ENCODE data around the gene MAML3. TPM values are rescaled to one million over a fixed set of nuclear protein-coding genes. Genes with fewer than 3 reads are reported as not detected.

The MAML3 gene
- polyA plus RNA-seq, 1 donor (not counting 4 experiments of a cell fraction or from before 2014, with no cell fraction given) = 0.68 TPM

GRCh38 chr4:139861471-139861870 lies 292.5 kb downstream of the MAML3 start:
- Histone ChIP-seq H3K4me1 (ENCODE audit: control insufficient read depth, extremely low read depth, insufficient read depth, low read length) (peaks cover 2% of the 10 kb centered on the region), H3K9ac (ENCODE audit: control insufficient read depth, extremely low read depth, insufficient read depth, low read length) (no peak overlapping the region), H3K9me1 (ENCODE audit: control insufficient read depth, extremely low read depth, insufficient read depth, low read length) (no peaks in the 10 kb centered on the region), H4K20me1 (ENCODE audit: control insufficient read depth, extremely low read depth, insufficient read depth, low read length) (no peaks in the 10 kb centered on the region), H3K36me3 (ENCODE audit: control insufficient read depth in 2 of 2, extremely low read depth in 1 of 2, insufficient read depth in 2 of 2, low read length in 2 of 2) (no peaks in the 10 kb centered on the region), H3K27me3 (ENCODE audit: control insufficient read depth, extremely low read depth, insufficient read depth, low read length) (no peaks in the 10 kb centered on the region), H3K27ac (ENCODE audit: control insufficient read depth, insufficient read depth, low read length) (no peak overlapping the region), H2AFZ (ENCODE audit: control insufficient read depth, low read length) (no peak overlapping the region), H3K4me3 (ENCODE audit: control insufficient read depth in 2 of 3, extremely low read depth in 1 of 3, insufficient read depth in 2 of 3, low read depth in 1 of 3, low read length in 3 of 3) (no peak overlapping the region), H3K9me3 (ENCODE audit: control insufficient read depth, low read depth, low read length) (no peaks in the 10 kb centered on the region), H3K4me2 (ENCODE audit: control insufficient read depth, extremely low read depth, insufficient read depth, low read depth, low read length) (no peak overlapping the region), H3K79me2 (ENCODE audit: control insufficient read depth, insufficient read depth, low read length) (no peaks in the 10 kb centered on the region)
- dilution Hi-C loops (cut with MboI; ENCODE audit: extremely low pct_ligation_motif_present, low sequenced_read_pairs) = no loop called here
- FAIRE-seq (no peak), DNase-seq (ENCODE audit: low read depth, low spot score) (no peak)
- TF ChIP-seq CTCF (optimal IDR thresholded peaks at IDR 0.05 in 1 of 3, IDR thresholded peaks at IDR 0.05 in 1 of 3, conservative IDR thresholded peaks at IDR 0.05 in 1 of 3; ENCODE audit: extremely low read depth in 1 of 3, insufficient read depth in 2 of 3, low read length in 3 of 3) = no peak
- no peak for TF ChIP-seq EZH2 (IDR thresholded peaks at IDR 0.05; ENCODE audit: low read length)

- Histone ChIP-seq H4K20me1 (ENCODE audit: control insufficient read depth, extremely low read depth, insufficient read depth, low read length) (no peaks in the 10 kb centered on the region), H3K27ac (ENCODE audit: control insufficient read depth, insufficient read depth, low read length) (no peak overlapping the region), H3K4me2 (ENCODE audit: control insufficient read depth, extremely low read depth, insufficient read depth, low read depth, low read length) (no peak overlapping the region), H3K4me3 (ENCODE audit: control insufficient read depth in 2 of 3, extremely low read depth in 1 of 3, insufficient read depth in 2 of 3, low read depth in 1 of 3, low read length in 3 of 3) (no peak overlapping the region), H3K79me2 (ENCODE audit: control insufficient read depth, insufficient read depth, low read length) (no peaks in the 10 kb centered on the region), H3K9me1 (ENCODE audit: control insufficient read depth, extremely low read depth, insufficient read depth, low read length) (no peaks in the 10 kb centered on the region), H3K9me3 (ENCODE audit: control insufficient read depth, low read depth, low read length) (no peaks in the 10 kb centered on the region), H3K36me3 (ENCODE audit: control insufficient read depth in 2 of 2, extremely low read depth in 1 of 2, insufficient read depth in 2 of 2, low read length in 2 of 2) (no peaks in the 10 kb centered on the region), H3K4me1 (ENCODE audit: control insufficient read depth, extremely low read depth, insufficient read depth, low read length) (peaks cover 2% of the 10 kb centered on the region), H3K9ac (ENCODE audit: control insufficient read depth, extremely low read depth, insufficient read depth, low read length) (no peak overlapping the region), H3K27me3 (ENCODE audit: control insufficient read depth, extremely low read depth, insufficient read depth, low read length) (no peaks in the 10 kb centered on the region), H2AFZ (ENCODE audit: control insufficient read depth, low read length) (no peak overlapping the region)
- DNase-seq (ENCODE audit: low read depth, low spot score) (no peak), FAIRE-seq (no peak)
- dilution Hi-C loops (cut with MboI; ENCODE audit: extremely low pct_ligation_motif_present, low sequenced_read_pairs) = no loop called here
- TF ChIP-seq CTCF (optimal IDR thresholded peaks at IDR 0.05 in 1 of 3, IDR thresholded peaks at IDR 0.05 in 1 of 3, conservative IDR thresholded peaks at IDR 0.05 in 1 of 3; ENCODE audit: extremely low read depth in 1 of 3, insufficient read depth in 2 of 3, low read length in 3 of 3) (no peak), EZH2 (IDR thresholded peaks at IDR 0.05; ENCODE audit: low read length) (no peak)
Measured at GRCh38 chr4:139860435-139861024, 293.5 kb downstream of the MAML3 start.
